Esophagus muscularis mucosa (tissue), 3 donors: ENCODE results near the gene MAP7D1.

Experiments
- CTCF ChIP-seq, 3 experiments: fragments of 200-600 bp in 2 of 3; fragments of 450-650 bp in 1 of 3; sonication (generic) in 2 of 3; IDR thresholded peaks; one replicate each; pipeline ENCODE4 v1.5.1; 2017 to 2019; ENCODE audit warnings: antibody characterized with exemption in 3 of 3, mild to moderate bottlenecking in 2 of 3, moderate library complexity in 1 of 3
- POLR2A ChIP-seq: fragments of 450-650 bp; IDR thresholded peaks from one replicate; pipeline ENCODE4 v1.6.1; 2017; ENCODE audit warnings: antibody characterized with exemption, moderate library complexity, mild to moderate bottlenecking, low read depth
- POLR2AphosphoS5 ChIP-seq, 2 donors: sonication (generic); formaldehyde crosslinking; IDR thresholded peaks; one replicate each; pipeline ENCODE4 v1.6.1; 2017; ENCODE audit warnings: antibody characterized with exemption in 2 of 2

GRCh38 chr1:36222481-36223380 lies 66.8 kb downstream of the MAP7D1 start:
- TF ChIP-seq CTCF (IDR thresholded peaks at IDR 0.05) (no peak), POLR2AphosphoS5 (IDR thresholded peaks at IDR 0.05) (no peak), POLR2A (no peak)
